T47D (cell line): Measurements from ENCODE around the gene BHLHA15.

ENCODE experiments used
- DNase-seq, 2 experiments: peaks; one replicate each; pipeline versions ENCODE4 v3.0.0 to v3.0.0-alpha.2; 2011 to 2012; ENCODE audit warnings: low read depth in 1 of 2, low spot score in 1 of 2
- JUND ChIP-seq: IDR thresholded peaks from 2 replicates; pipeline ENCODE4 v1.6.1; 2012; ENCODE audit warnings: low read depth
- in situ Hi-C: cut with HindIII; loops from 2 replicates; pipeline ENCODE4 v1.10.0; 2016; ENCODE audit warnings: low sequenced_read_pairs, low pct_unique_long_range_greater_than_20kb

The BHLHA15 gene

GRCh38 chr7:98193474-98194180 is 17.6 kb upstream of the BHLHA15 start:
- no peak for DNase-seq
- TF ChIP-seq JUND, result no peak
- in situ Hi-C loops, result no loop called here

DNA sequence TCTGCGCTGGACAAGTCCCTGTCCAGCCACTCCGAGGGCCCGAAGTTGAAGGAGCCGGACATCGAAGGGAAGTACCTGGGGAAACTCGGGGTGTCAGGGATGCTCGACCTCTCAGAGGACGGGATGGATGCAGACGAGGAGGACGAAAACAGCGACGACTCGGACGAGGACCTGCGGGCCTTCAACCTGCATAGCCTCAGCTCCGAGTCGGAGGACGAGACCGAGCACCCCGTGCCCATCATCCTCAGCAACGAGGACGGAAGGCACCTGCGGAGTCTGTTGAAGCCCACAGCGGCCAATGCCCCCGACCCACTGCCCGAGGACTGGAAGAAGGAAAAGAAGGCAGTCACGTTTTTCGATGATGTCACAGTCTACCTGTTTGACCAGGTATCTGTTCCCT is 17.1 kb upstream of the BHLHA15 start:
- TF ChIP-seq JUND, result no peak
- in situ Hi-C loops, result no loop called here
- DNase-seq, result no peak

GRCh38 chr7:98194672-98195457 is 16.4 kb upstream of the BHLHA15 start:
- in situ Hi-C loops, result no loop called here
- no peak for TF ChIP-seq JUND
- no peak for DNase-seq

- in situ Hi-C loops, result no loop called here
- no peak for TF ChIP-seq JUND
Measured at GRCh38 chr7:98196706-98197605, 14.3 kb upstream of the BHLHA15 start.

DNA sequence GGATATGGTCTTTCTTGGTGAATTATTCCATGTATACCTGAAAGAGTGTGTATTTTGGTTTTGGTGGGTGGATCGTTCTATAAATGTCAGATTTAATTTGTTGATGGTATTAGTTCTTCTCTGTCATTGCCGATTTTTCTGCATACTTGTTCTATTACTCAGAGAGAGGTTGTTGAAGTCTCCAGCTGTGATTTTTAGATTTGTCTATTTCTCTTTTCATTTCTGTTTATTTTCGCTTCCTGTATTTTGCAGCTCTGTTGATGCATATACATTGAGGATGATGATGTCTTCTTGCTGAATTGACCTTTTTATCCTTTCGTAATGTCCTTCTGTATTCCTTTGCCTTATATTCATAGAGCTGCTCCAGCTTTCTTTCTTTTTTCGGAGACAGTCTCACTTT is 12.1 kb upstream of the BHLHA15 start:
- no peak for TF ChIP-seq JUND
- in situ Hi-C loops, result no loop called here
- DNase-seq, result no peak

More at GRCh38 chr7:98196706-98197605, 14.3 kb upstream of the BHLHA15 start:
- no peak for DNase-seq

GRCh38 chr7:98200364-98200763 is 10.9 kb upstream of the BHLHA15 start:
- in situ Hi-C loops, result no loop called here
- DNase-seq, result no peak
- TF ChIP-seq JUND, result no peak

- TF ChIP-seq JUND, result no peak
- in situ Hi-C loops, result no loop called here
- no peak for DNase-seq
Measured at GRCh38 chr7:98202367-98203195, 8.7 kb upstream of the BHLHA15 start.

- DNase-seq, result no peak
- no peak for TF ChIP-seq JUND
- in situ Hi-C loops, result no loop called here
Measured at GRCh38 chr7:98203261-98203963, 7.8 kb upstream of the BHLHA15 start.

DNA sequence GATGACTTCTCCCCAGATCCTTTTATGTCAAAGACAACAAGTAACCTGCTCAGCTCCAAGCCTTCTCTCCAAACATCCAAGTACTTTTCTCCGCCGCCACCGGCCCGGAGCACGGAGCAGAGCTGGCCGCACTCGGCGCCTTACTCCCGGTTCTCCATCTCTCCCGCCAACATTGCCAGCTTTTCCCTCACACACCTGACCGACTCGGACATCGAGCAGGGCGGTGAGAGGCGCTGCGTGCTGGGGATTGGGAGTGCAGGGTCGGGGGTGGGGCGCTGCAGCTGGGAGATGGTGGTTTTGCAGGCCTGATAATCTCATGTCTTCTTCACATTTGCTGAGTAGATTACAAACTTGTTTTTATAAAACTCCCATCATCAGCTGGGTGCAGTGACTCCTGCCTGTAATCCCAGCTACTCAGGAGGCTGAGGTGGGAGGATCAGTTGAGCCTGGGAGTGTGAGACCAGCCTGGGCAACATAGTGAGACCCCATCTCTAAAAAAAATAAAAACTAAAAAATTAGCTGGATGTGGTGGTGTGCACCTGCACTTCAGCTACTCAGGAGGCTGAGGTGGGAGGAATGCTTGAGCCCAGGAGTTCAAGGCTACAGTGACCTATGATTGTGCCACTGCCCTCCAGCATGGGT is 7.2 kb upstream of the BHLHA15 start:
- in situ Hi-C loops, result no loop called here
- no peak for DNase-seq
- TF ChIP-seq JUND, result no peak

DNA sequence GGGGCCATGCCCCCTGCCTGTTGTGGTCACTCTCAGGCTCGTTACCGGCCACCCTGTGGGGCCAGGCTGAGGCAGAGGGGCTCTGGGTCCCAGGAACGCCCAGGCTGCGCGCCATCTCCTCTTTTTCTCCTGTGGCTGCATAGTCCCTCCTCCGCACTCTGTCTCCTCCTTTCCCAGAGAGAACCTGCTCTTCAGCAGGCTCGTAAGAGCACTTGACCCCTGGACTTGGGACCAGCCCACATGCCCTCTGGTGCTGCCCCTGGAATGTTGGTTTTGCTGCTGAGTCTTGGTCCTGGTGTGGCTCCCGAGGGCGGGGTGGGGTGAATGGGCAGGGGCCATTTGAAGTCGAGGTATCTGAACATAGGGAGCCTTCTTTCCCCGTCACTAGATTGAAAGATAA is 6.6 kb upstream of the BHLHA15 start:
- in situ Hi-C loops, result no loop called here
- DNase-seq, result no peak
- TF ChIP-seq JUND, result no peak

DNA sequence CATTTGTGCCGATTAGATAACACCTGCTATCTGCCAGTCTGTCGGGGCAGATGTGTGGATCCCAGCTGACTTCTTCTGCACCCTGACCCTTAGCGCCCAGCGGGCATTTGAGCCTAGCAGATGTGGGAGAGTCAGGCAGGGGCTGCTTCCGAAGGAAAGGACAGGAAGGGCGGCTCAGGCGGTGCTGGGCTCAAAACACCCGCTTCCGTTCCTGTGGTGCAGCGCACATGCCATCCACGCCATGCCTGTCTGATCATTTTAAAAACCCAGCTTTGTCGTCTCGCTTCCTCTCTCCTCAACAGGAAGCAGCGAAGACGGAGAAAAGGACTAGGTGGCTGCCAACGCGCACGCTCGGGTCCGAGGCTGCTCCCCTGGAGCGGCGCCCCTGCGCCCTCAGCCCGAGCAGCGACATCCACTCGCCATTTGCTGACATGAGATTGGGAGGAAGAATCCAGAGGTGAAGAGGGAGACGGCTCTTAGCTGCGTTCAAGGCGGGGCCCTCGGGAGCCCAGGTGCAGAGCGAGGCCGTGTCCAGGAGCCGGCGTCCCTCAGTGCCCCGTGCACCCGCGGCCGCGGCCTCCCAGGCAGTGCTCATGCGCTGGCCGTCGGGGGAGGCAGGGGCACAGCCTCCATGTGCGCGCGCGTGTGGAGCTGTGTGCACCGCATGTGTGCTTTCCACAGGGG is 5.9 kb upstream of the BHLHA15 start:
- no peak for TF ChIP-seq JUND
- no peak for DNase-seq
- in situ Hi-C loops, result no loop called here
